H1 (cell line): Measurements from ENCODE around the gene ARCN1. TPM values are rescaled to one million over a fixed set of nuclear protein-coding genes. Genes with fewer than 3 reads are reported as not detected.

Experiments used
- CHD7 ChIP-seq: fragments of 300-600 bp; sonication (generic); IDR thresholded peaks from 2 replicates; pipeline ENCODE4 v1.7.1; 2012; ENCODE audit warnings: low read length, moderate library complexity, mild to moderate bottlenecking, inconsistent platforms; ENCODE audit not compliant: insufficient replicate concordance
- EGR1 ChIP-seq: IDR thresholded peaks from 2 replicates; pipeline ENCODE4 v1.6.1; 2011; ENCODE audit warnings: low read depth, low read length, borderline replicate concordance
- SUZ12 ChIP-seq: fragments of 200-600 bp; sonication (generic); IDR thresholded peaks from 2 replicates; pipeline ENCODE4 v1.6.1; 2012; ENCODE audit warnings: mild to moderate bottlenecking, inconsistent platforms, low read length, moderate library complexity, mixed read lengths
- polyA plus RNA-seq, 7 experiments: library from polyadenylated mRNA; depleted of rRNA in 3 of 7; stranded (reverse) in 5 of 7; unstranded in 2 of 7; fragments of >200 nt in 5 of 7; fragments of 200-250 nt in 2 of 7; gene quantifications; 1 replicate in 5 of 7; 2 replicates in 1 of 7; 4 replicates in 1 of 7; pipeline versions ENCODE4 v1.2.1 to v1.2.3, GENCODE V29; 2011 to 2013; ENCODE audit warnings: missing spikeins in 2 of 7, mixed read lengths in 2 of 7
- total RNA-seq: library from RNA; stranded (reverse); fragmentation: NEBNext Ultra II Directional; extraction: Animal tissue kit (Norgen Biotek cat#: 25700); gene quantifications from 2 replicates; pipeline ENCODE4 v1.2.1, GENCODE V29; 2021

ARCN1 gene
- total and polyA plus RNA-seq, 2 of the 8 experiments (the other 6 are each of a cell fraction or from before 2014, with no cell fraction given) = 132 to 146 TPM

- TF ChIP-seq CHD7 (no peak), SUZ12 (no peak), EGR1 (no peak)
Observed at GRCh38 chr11:118560806-118561205, 11.4 kb upstream of the ARCN1 start (continued).
